NCI-H2196 (cell line): ENCODE data around the gene MTUS2.

Experiments
- DNase-seq: peaks from one replicate; lab custom pipeline; 2025; ENCODE audit not compliant: unreplicated experiment; lab: John Stamatoyannopoulos, UW

MTUS2 gene

GRCh38 chr13:28856287-28856686 is 36.1 kb downstream of the MTUS2 start:
- no peak for DNase-seq

GRCh38 chr13:28859069-28859468 is 38.9 kb downstream of the MTUS2 start:
- DNase-seq = no peak

GRCh38 chr13:28859717-28860116 is 39.6 kb downstream of the MTUS2 start:
- no peak for DNase-seq

GRCh38 chr13:28864544-28864943 is 44.4 kb downstream of the MTUS2 start:
- DNase-seq = no peak

- no peak for DNase-seq
These were observed 45.1 kb downstream of the MTUS2 start for GRCh38 chr13:28865149-28865744.

- DNase-seq = no peak
These were observed 45.8 kb downstream of the MTUS2 start for GRCh38 chr13:28865951-28866350.

- DNase-seq = no peak
These were observed 46.8 kb downstream of the MTUS2 start for GRCh38 chr13:28866932-28867331.

GRCh38 chr13:28867564-28867963 is 47.4 kb downstream of the MTUS2 start:
- DNase-seq = no peak

- DNase-seq = no peak
These were observed 52.5 kb downstream of the MTUS2 start for GRCh38 chr13:28872427-28873176.

GRCh38 chr13:28875846-28876615 is 55.9 kb downstream of the MTUS2 start:
- DNase-seq = no peak

GRCh38 chr13:28877408-28877807 is 57.3 kb downstream of the MTUS2 start:
- DNase-seq = no peak

- no peak for DNase-seq
These were observed 65.0 kb downstream of the MTUS2 start for GRCh38 chr13:28885181-28885580.

- DNase-seq = no peak
These were observed 69.1 kb downstream of the MTUS2 start for GRCh38 chr13:28889086-28889732.

- DNase-seq = no peak
These were observed 70.6 kb downstream of the MTUS2 start for GRCh38 chr13:28890712-28891111.

GRCh38 chr13:28918030-28918429 is 97.9 kb downstream of the MTUS2 start:
- DNase-seq = no peak

GRCh38 chr13:28922341-28922740 is 102.2 kb downstream of the MTUS2 start:
- no peak for DNase-seq

GRCh38 chr13:28935104-28935503 is 115.0 kb downstream of the MTUS2 start:
- no peak for DNase-seq

- no peak for DNase-seq
These were observed 122.8 kb downstream of the MTUS2 start for GRCh38 chr13:28942906-28943305.

- no peak for DNase-seq
These were observed 133.7 kb downstream of the MTUS2 start for GRCh38 chr13:28953714-28954418.

GRCh38 chr13:28954419-28954725 is 134.2 kb downstream of the MTUS2 start:
- DNase-seq = no peak

GRCh38 chr13:28954810-28955209 is 134.7 kb downstream of the MTUS2 start:
- DNase-seq = no peak
